Left renal pelvis (tissue), 4 donors: Measurements from ENCODE around the gene HECTD1. TPM values are rescaled to one million over a fixed set of nuclear protein-coding genes. Genes with fewer than 3 reads are reported as not detected.

Source experiments
- DNase-seq, 4 donors: peaks; one replicate each; pipeline ENCODE4 v3.0.0-alpha.2; 2013; ENCODE audit warnings: low read depth in 4 of 4, low spot score in 3 of 4
- polyA plus RNA-seq, 4 donors: library from polyadenylated mRNA; unstranded; fragments of 120-200 nt; gene quantifications; one replicate each; pipeline ENCODE4 v1.2.1, GENCODE V29; 2013; ENCODE audit not compliant: insufficient read length in 4 of 4

HECTD1 gene
- polyA plus RNA-seq, 4 donors, result 162 to 195 (median 169) TPM

DNA sequence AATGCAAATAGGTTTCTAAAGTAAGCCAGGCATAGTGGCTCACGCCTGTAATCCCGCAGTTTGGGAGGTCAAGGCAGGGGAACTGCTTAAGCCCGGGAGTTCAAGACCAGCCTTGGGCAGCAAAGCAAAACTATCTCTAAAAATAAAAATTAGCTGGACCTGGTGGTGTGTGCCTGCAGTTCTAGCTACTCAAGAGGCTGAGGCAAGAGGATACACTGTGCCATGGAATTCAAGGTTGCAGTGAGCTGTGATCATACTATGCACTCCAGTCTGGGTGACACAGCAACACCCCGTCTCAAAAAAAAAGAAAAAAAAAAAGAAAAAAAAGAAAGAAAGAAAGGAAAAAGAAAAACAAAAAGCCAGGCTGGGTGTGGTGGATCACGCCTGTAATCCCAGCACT, 46.3 kb downstream of the HECTD1 start:
- DNase-seq, result no peak

DNA sequence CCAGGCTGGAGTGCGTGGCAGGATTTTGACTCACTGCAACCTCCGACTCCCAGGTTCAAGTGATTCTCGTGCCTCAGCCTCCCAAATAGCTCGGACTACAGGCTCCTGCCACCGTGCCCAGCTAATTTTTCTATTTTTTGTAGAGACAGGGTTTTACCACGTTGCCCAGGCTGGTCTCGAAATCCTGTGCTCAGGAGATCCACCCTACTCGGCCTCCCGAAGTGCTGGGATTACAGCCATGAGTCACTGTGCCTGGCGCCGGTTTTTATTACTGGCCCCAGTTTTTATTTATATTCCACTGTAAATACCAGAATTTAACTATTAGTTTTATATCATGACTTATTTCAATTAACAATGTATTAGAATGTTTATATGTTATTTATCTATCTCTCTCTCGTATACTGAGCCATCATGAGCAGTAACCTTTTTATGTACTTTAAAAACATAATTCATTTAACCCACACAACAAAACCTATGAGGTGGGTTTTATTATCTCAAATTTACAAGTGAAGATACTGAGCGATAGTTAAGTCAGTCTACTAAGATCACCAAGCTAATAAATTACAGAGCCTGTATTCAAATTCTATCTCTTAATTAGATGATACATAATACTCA, 47.8 kb downstream of the HECTD1 start:
- DNase-seq, result no peak

DNA sequence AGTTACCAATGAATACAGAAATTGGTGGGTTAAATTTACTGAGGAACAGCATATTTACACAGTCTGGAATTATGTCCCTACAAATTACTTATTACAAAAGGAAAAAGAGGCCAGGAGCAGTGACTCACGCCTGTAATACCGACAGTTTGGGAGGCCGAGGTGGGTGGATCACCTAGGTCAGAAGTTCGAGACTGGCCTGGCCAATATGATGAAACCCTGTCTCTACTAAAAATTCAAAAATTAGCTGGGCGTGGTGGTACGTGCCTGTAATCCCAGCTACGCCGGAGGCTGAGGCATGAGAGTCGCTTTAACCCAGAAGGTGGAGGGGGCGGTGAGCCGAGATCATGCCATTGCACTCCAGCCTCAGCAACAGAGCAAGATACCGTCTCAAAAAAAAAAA, 52.6 kb downstream of the HECTD1 start:
- no peak for DNase-seq

DNA sequence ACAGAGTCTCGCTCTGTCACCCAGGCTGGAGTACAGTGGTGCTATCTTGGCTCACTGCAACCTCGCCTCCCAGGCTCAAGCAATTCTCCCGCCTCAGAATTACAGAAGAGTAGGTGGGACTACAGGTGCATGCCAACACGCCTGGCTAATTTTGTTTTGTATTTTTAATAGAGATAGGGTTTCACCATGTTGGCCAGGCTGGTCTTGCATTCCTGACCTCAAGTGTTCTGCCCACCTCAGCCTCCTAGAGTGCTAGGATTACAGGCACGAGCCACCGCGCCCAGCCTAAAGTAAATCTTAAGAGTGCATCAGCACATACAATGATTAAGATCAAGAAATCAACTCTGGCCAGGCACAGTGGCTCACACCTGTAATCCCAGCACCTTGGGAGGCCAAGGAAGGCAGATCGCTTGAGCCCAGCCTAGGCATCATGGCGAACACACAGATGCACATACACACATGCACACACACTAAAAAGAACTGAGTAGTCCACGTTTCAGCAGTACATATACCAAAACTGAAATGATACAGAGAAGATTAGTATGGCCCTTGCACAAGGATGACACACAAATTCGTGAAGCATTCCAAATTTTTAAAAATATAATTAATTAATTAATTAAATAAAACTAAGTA, 65.0 kb downstream of the HECTD1 start:
- no peak for DNase-seq

DNA sequence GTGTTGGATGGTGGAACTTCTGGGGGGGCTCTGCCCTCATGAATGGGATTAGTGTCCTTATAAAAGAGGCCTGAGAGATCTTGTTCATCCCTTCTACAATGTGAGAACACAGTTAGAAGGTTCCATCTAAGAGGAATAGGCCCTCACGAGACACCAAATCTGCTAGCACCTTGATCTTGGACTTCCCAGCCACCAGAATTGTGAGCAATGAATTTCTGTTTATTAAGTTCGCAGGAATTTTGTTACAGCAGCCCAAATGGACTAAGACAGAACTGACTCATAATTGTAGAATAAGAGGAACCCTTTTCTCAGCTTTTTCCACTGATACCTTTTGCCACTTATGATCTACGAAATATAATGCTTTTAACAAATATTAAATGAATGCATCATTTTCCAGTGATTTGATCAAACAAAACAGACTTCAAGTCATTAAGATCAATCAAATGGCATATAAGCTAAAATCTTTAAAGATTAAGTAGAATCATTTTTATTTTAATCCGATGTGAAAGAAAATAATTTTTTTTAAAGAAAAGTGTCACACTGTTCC, 68.2 kb downstream of the HECTD1 start:
- DNase-seq, result no peak

DNA sequence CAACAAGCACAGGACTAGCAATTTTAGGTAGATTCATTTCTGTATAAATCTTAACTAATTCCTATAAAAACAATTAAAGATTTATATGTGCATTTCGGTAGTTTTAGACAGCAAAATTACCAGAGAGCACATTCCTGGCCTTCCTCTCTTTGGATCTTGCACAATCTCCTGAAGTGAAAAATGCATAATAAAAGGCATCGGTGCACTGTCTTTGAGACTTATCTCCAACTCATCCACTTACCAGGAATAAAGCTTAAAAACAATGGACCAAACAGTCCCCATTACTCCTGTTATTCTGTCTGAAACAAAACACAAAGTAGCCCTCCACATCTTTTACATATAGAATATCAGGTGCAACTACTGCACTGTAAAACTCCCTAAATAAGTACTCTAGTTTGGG, 69.3 kb downstream of the HECTD1 start:
- DNase-seq, result no peak

DNA sequence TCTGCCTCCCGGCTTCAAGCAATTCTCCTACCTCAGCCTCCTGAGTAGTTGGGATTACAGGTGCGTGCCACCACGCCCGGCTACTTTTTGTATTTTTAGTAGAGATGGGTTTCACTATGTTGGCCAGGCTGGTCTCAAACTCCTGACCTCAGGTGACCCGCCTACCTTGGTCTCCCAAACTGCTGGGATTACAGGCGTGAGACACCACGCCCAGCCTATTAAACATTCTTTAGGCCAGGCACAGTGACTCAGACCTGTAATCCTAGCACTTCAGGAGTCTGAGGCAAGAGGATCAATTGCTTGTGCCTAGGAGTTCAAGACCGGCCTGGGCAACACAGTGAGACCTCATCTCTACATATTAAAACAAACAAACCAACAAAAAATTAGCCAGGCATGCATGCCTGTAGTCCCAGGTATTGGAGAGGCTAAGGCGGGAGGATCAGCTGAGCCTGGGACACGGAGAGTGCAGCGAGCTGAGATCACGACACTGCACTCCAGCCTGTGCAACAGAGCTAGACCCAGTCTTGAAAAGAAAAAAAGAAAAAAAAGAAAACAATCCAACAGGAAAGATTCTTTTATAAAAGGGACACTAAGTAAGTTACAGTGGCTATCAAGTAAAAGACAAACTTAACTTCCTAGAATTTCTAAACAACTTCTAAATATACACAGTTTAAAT, 70.2 kb downstream of the HECTD1 start:
- no peak for DNase-seq

DNA sequence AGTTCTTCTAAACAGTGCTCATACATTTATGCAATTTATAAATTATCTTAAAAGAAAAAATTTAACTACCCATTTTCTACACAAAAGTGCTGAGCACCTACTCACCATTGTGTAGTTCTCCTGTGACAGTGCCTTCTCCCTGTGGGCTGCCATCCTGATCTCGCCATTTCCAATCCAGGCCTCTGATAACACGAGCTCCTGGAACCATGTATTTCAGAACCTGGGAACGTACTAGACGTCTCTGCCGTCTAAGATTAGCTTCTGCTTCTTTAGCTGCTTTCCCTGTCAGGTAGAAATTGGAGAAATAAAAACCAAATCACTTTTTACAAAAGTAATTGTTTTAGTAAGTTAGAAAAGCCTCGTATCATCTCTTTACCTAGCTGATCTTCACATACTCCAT, 74.5 kb downstream of the HECTD1 start:
- no peak for DNase-seq

DNA sequence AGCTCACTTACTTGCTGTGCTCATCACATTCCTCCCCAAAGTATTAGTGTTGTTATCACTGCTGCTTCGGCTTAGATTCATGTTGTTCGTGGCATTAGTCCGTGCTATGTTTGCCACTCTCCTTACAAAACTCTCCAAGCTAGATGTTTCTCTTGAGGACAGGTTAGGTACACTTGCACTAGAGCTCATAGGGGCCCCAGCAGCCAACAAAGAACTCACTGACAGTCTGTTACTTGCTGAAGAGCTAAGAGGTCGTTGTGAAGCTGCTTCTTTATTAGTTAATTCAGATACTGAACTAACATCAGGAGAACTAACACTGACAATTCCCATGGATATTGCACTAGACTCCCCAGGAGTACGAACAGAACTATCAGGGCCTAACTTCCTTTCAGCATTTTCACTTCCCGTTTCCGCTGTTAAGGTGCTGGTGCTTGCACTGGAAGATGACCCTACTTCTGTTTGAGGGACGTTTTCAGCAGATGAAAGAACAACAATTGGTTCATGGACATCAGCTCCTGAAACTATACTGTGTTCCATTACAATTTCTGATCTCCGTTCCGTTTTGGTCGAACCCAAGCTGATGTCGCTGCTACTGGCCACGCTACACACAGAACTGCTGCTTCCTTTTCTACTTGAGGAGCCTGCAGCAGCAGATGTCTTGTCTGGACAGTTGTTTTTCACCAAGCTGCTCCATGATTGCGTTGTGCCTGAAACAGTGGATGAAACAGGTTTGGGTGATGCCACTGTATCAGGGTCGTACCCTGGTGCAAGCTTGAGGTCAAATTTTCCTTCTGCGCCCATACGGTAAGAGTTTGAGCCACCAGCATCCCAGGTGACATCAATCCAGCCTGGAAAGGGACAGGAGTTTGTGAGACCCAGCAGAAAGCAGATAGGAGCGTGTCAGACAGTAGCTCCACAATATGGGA, 78.7 kb downstream of the HECTD1 start:
- no peak for DNase-seq

DNA sequence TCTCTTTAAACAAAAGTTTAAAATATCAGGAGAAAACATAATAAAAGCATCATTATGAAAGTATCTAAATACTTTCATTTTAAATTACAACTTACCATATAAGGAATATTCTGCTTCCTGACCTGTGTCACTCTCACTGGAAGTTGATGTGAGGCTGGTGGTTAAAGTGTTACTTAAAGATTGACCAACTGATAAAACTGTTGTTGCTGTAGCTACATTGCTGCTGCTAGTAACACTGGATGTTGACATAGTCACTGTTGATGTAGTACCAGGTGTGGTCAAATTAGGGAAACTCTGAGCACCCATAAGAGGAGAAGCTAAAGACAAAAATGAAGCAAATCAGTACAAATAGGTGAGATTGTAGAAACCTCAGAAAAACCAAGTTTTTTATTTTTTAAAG, 79.9 kb downstream of the HECTD1 start:
- DNase-seq, result no peak

DNA sequence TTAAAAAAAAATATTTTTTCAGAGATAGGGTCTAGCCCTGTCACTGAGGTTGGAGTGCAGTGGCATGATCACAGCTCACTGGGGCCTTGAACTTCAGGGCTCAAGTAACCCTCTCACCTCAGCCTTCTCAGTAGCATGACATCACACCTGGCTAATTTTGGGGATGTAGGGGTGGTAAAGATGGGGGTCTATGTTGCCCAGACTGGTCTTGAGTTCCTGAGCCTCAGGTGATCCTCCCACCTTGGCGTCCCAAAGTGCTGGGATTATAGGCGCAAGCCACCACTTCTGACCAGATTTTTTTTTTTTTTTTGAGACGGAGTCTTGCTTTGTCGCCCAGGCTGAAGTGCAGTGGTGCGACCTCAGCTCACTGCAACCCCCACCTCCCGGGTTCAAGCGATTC, 80.9 kb downstream of the HECTD1 start:
- DNase-seq, result no peak

DNA sequence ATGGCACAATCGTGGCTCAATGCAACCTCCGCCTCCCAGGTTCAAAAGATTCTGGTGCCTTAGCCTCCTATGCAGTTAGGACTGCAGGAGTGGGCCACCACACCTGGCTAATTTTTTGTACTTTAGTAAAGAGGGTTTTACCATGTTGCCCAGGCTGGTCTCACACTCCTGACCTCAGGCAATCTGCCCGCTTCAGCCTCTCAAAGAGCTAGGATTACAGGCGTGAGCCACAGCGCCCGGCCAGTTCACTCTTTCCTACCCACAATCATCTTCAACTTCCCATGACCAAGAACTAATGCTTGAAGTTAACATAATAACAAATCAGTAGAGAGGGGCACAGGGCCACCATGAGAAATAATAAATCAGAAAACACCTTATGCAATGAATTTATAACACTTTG, 82.4 kb downstream of the HECTD1 start:
- DNase-seq, result no peak

DNA sequence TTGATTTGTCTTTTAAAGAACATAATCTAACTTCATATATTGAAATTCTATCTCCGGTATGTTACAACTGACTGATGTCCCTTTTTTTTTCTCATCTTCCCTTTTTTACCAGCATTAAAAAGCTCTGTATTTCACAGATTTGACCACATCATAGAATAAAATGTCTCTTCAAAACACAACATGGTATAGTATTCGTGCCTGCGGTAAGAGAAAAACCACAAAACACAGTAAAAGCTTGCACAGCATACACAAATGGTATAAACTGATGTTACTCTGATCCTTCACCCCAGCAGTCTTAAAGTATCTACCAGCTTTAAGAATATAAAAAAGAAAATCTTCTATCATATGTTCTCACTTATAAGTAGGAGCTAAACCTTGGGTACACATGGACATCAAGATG, 83.4 kb downstream of the HECTD1 start:
- DNase-seq, result no peak

DNA sequence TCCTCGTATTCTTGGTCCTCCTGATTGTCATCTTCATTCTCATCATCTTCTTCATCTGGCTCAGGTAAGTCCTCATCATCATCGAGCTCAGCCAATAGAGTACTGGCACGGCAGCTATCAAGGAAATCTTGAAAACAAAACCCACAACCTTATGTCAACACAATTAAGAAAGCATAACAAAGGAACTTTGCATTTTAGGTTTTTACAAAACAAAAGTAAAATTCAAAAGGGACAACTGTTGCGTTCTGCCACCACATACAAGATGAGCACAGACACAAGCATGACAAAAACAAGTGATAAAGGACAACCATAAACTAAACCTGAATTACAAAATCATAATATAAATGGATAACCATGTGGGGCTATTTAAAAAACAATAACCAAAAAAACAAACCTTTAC, 84.7 kb downstream of the HECTD1 start:
- DNase-seq, result no peak

DNA sequence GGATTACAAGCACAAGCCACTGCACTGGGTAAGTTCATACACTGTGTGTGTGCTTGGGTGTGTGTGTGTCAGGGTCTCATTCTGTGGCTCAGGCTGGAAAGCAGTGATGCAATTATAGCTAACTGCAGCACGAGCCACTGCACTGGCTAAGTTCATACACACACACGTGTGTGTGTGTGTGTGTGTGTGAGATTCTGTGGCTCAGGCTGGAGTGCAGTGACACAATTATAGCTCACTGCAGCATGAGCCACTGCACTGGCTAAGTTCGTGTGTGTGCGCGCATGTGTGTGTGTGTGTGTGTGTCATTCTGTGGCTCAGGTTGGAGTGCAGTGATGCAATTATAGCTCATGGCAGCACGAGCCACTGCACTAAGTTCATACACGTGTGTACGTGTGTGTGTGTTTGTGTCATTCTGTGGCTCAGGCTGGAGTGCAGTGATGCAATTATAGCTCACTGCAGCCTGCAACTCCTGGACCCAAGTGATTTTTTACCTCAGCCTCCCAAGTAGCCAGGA, 85.4 kb downstream of the HECTD1 start:
- DNase-seq, result no peak

DNA sequence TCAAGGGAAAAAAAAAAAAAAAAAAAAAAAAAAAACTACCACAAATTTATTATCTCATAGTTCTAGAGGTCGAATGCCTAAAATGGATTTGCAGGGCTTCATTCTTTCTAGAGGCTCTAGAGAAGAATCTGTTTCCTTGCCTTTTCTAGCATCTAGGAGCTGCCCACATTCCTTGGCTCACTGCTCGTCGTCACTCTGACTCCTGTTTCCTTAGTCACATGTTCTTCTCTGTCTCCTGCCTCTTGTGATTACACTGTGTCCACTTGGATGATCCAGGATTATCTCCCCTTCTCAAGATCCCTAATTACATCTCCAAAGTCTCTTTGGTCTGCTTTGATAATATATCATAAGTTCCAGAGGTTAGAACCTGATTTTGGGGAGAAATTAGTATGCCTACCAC, 88.7 kb downstream of the HECTD1 start:
- DNase-seq, result no peak

DNA sequence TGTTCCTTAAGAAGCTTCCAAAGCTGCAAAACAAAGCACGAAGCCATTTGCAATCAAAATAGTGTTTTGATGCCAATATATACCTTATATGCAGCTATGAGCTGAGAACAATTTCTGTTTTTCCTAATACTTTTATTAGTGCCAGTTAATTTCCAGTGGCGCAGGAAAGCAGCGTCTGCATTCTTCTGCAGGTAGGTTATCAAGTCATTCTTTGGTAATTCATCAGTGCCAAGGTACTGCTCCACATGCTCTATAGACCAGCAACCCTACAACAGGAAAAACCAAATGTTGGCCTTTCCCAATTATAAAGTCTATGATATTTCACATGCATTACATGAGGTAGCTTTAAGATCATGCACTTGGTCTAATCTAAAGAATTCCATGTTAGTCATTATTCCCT, 93.8 kb downstream of the HECTD1 start:
- no peak for DNase-seq

DNA sequence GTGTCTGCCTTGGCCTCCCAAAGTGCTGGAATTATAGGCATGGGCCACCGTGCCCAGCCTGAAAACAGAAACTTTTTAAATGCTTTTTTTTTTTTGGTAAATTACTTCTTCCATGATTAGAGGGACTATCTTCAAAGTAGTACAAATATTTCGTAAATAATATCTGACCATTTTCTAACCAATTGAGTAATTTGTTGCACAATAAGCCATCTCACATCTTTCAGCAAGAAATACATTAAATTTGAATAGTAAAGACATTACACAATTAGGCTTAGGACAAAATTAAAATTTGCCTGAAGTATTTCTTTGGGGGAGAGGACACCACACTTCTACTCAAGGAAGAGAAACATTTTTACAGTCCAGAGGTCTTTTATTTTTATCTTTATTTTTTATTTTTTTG, 96.7 kb downstream of the HECTD1 start:
- DNase-seq, result no peak

DNA sequence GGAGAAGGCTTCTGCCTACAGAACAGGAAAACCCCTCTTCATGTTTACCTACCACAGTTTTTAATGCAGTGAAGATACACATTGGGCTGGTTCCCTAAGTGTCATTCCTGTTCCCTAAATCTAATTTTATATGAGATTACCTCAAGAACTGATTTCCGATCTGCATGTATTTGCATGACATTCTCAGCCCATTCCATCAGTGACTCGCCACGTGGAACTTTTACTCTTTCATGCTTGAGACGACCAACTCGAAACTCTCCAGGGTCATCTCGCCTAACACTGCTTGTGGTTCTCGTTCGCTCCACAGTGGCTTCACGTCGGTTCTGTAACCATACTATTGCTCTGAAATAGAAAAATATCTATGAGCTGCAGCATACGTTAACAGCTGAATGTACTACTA, 98.3 kb downstream of the HECTD1 start:
- DNase-seq, result no peak

DNA sequence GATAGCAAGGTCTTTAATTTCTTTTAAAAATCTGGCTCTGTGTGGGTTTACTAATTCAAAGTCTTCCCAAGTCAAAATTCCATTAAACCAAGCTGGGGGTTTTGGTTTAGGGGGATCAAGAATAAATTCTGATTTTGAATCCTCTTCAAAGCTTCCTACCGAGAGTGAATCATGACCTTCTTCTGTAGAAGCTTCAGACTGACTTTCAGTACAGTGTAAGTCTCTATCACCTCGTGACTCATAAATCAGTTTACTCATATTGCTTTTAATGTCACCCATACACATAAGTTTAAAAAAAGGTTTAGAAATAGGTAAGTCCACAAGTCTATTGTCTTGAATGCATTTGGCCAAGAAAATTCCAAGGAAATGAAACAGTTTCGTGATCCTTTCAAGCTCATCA, 100.8 kb downstream of the HECTD1 start:
- DNase-seq, result no peak

DNA sequence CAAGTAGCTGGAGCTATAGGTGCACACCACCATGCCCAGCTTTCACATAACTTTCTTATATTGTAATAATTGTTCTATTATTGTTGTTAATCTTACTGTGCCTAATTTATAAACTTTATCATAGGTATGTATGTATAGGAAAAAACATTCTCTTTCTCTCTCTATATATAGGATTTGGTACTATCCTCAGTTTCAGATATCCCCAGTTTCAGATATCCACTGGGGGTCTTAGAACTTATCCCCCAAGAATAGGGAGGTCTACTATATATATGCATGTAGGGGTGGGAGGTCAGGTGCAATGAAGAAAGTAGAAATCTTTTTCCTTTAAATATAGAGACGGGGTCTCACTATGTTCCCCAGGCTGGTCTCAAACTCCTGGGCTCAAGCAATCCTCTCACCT, 110.5 kb downstream of the HECTD1 start:
- DNase-seq, result no peak
